Neural progenitor cell (in vitro differentiated cells): ENCODE measurements around the gene SH2B2.
"Not testable (repeated sequence)": the region's sequence is repeated elsewhere in the genome, so short reads cannot be mapped to it uniquely, and the experiment has no call there.

Source experiments
- EZH2 ChIP-seq: fragments of 200-600 bp; sonication (generic); IDR thresholded peaks from 2 replicates; pipeline ENCODE4 v1.6.1; 2017; ENCODE audit warnings: antibody characterized with exemption, mild to moderate bottlenecking, moderate library complexity
- TF ChIP-seq, protein P1 (sequence below): fragments of 200-600 bp; sonication (generic); IDR thresholded peaks from 2 replicates; pipeline ENCODE4 v1.5.1; 2017; ENCODE audit warnings: antibody characterized with exemption, mild to moderate bottlenecking

DNA sequence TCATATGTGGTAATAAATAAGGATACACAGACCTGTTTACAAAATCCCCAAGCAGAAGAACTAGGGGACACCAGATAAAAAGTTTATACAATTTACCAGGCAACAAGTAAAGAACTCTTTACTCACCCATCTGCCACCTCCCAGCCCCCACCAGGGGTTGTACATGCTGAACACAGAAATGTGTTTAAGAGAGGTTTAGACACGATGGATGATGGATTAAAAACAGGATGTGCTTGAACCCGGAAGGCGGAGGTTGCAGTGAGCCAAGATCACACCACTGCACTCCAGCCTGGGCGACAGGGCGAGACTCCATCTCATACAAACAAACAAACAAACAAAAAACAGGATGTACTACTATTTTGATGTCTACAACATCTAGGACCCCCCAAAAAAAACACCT, 42.2 kb downstream of the SH2B2 start:
- not testable (repeated sequence) for TF ChIP-seq EZH2
- TF ChIP-seq, protein P1, sequence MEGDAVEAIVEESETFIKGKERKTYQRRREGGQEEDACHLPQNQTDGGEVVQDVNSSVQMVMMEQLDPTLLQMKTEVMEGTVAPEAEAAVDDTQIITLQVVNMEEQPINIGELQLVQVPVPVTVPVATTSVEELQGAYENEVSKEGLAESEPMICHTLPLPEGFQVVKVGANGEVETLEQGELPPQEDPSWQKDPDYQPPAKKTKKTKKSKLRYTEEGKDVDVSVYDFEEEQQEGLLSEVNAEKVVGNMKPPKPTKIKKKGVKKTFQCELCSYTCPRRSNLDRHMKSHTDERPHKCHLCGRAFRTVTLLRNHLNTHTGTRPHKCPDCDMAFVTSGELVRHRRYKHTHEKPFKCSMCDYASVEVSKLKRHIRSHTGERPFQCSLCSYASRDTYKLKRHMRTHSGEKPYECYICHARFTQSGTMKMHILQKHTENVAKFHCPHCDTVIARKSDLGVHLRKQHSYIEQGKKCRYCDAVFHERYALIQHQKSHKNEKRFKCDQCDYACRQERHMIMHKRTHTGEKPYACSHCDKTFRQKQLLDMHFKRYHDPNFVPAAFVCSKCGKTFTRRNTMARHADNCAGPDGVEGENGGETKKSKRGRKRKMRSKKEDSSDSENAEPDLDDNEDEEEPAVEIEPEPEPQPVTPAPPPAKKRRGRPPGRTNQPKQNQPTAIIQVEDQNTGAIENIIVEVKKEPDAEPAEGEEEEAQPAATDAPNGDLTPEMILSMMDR, result not testable (repeated sequence)
